ENCODE results near the gene CRCP.

CRCP gene

GRCh38 chr7:66186991-66187390 lies 72.3 kb downstream of the CRCP start:
- Histone ChIP-seq H3K27ac (no peak overlapping the region), H3K9ac (ENCODE audit: insufficient read length) (no peak overlapping the region), H3K4me3 (no peak overlapping the region), H3K36me3 (ENCODE audit: insufficient read depth, low read length) (no peaks in the 10 kb centered on the region), H3K9me3 (ENCODE audit: low read depth, low read length) (peaks cover 2% of the 10 kb centered on the region; the same call in 1 of the 2 replicates)
- DNase-seq (ENCODE audit: low read depth, low spot score): no peak
- TF ChIP-seq EZH2 (IDR thresholded peaks at IDR 0.05): no peak
- TF ChIP-seq POLR2AphosphoS5 (IDR thresholded peaks at IDR 0.05; ENCODE audit: borderline replicate concordance, low read depth, low read length): no peak
- TF ChIP-seq FOXP2 (optimal IDR thresholded peaks at IDR 0.05; ENCODE audit: control extremely low read depth, extremely low read length, insufficient read depth): no peak

- no peak for DNase-seq (ENCODE audit: low read depth, low spot score)
- Histone ChIP-seq H3K36me3 (ENCODE audit: insufficient read depth, low read length) (no peaks in the 10 kb centered on the region), H3K4me3 (no peak overlapping the region), H3K9me3 (ENCODE audit: low read depth, low read length) (peaks cover 2% of the 10 kb centered on the region; the same call in 1 of the 2 replicates), H3K9ac (ENCODE audit: insufficient read length) (no peak overlapping the region), H3K27ac (no peak overlapping the region)
- TF ChIP-seq POLR2AphosphoS5 (IDR thresholded peaks at IDR 0.05; ENCODE audit: borderline replicate concordance, low read depth, low read length) (no peak), EZH2 (IDR thresholded peaks at IDR 0.05) (no peak), FOXP2 (optimal IDR thresholded peaks at IDR 0.05; ENCODE audit: control extremely low read depth, extremely low read length, insufficient read depth) (no peak)
These were observed 73.3 kb downstream of the CRCP start for GRCh38 chr7:66187905-66188304.

- Histone ChIP-seq H3K36me3 (ENCODE audit: insufficient read depth, low read length) (no peaks in the 10 kb centered on the region), H3K4me3 (no peak overlapping the region), H3K27ac (no peak overlapping the region), H3K9me3 (ENCODE audit: low read depth, low read length) (peaks cover 2% of the 10 kb centered on the region; the same call in 1 of the 2 replicates), H3K9ac (ENCODE audit: insufficient read length) (no peak overlapping the region)
- TF ChIP-seq EZH2 (IDR thresholded peaks at IDR 0.05) (no peak), POLR2AphosphoS5 (IDR thresholded peaks at IDR 0.05; ENCODE audit: borderline replicate concordance, low read depth, low read length) (no peak), FOXP2 (optimal IDR thresholded peaks at IDR 0.05; ENCODE audit: control extremely low read depth, extremely low read length, insufficient read depth) (no peak)
- no peak for DNase-seq (ENCODE audit: low read depth, low spot score)
These were observed 74.0 kb downstream of the CRCP start for GRCh38 chr7:66188645-66189044.

GRCh38 chr7:66189695-66190503 lies 75.3 kb downstream of the CRCP start:
- H3K9ac ChIP-seq (ENCODE audit: insufficient read length): no peak overlapping the region
- no peak overlapping the region for H3K4me3 ChIP-seq
- peaks cover 2% of the 10 kb centered on the region; the same call in 1 of the 2 replicates for H3K9me3 ChIP-seq (ENCODE audit: low read depth, low read length)
- TF ChIP-seq EZH2 (IDR thresholded peaks at IDR 0.05) (no peak), FOXP2 (optimal IDR thresholded peaks at IDR 0.05; ENCODE audit: control extremely low read depth, extremely low read length, insufficient read depth) (no peak), POLR2AphosphoS5 (IDR thresholded peaks at IDR 0.05; ENCODE audit: borderline replicate concordance, low read depth, low read length) (no peak)
- H3K27ac ChIP-seq: no peak overlapping the region
- DNase-seq (ENCODE audit: low read depth, low spot score): no peak
- no peaks in the 10 kb centered on the region for H3K36me3 ChIP-seq (ENCODE audit: insufficient read depth, low read length)

DNA sequence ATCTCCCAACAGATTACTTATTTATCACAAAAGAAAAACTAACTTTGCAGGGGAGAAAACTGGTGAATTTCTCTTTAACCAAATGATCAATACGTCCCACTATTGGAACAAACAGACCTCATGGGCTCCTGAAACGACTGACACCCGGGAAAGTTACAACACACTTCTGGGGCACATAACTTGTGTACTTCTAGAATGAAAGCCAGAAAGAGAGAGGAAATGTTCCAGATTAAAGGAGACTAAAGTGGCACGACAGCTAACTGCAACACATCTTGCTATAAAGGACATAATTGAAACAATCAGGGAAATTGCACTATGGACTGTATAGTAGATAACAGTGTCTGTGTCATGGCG lies 75.8 kb downstream of the CRCP start:
- H3K9me3 ChIP-seq (ENCODE audit: low read depth, low read length): peaks cover 2% of the 10 kb centered on the region; the same call in 1 of the 2 replicates
- TF ChIP-seq FOXP2 (optimal IDR thresholded peaks at IDR 0.05; ENCODE audit: control extremely low read depth, extremely low read length, insufficient read depth) (no peak), POLR2AphosphoS5 (IDR thresholded peaks at IDR 0.05; ENCODE audit: borderline replicate concordance, low read depth, low read length) (no peak), EZH2 (IDR thresholded peaks at IDR 0.05) (no peak)
- H3K4me3 ChIP-seq: no peak overlapping the region
- no peak overlapping the region for H3K9ac ChIP-seq (ENCODE audit: insufficient read length)
- no peak overlapping the region for H3K27ac ChIP-seq
- no peaks in the 10 kb centered on the region for H3K36me3 ChIP-seq (ENCODE audit: insufficient read depth, low read length)
- no peak for DNase-seq (ENCODE audit: low read depth, low spot score)

DNA sequence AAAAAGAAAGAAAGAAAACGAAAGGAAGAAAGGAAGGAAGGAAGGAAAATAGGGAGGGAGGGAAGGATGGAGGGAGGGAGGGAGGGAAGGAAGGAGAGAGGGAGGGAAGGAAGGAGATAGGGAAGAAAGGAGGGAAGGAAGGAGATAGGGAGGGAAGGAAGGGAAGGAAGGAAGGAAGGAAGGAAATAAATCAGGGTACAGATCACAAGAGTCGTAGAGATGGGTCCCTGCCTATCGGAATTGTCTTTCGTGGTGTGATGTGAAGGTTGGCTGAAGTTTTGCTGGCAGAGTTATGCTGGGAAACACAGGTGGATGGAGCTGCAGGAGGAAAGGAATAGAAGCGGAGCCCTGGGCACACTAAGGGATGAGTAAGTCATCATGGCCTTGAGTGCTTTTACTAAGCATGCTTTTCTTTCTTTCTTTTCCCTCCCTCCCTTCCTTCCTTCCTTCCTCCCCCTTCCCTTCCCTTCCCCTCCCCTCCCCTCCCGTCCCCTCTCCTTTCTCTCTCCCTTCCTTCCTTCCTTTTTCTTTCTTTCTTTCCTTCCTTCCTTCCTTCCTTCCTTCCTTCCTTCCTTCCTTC lies 78.6 kb downstream of the CRCP start:
- Histone ChIP-seq H3K27ac (no peak overlapping the region), H3K4me3 (no peak overlapping the region), H3K9me3 (ENCODE audit: low read depth, low read length) (no peaks in the 10 kb centered on the region), H3K36me3 (ENCODE audit: insufficient read depth, low read length) (no peaks in the 10 kb centered on the region), H3K9ac (ENCODE audit: insufficient read length) (no peak overlapping the region)
- DNase-seq (ENCODE audit: low read depth, low spot score): peak; percentile 26
- TF ChIP-seq FOXP2 (optimal IDR thresholded peaks at IDR 0.05; ENCODE audit: control extremely low read depth, extremely low read length, insufficient read depth): no peak
- no peak for TF ChIP-seq EZH2 (IDR thresholded peaks at IDR 0.05)
- no peak for TF ChIP-seq POLR2AphosphoS5 (IDR thresholded peaks at IDR 0.05; ENCODE audit: borderline replicate concordance, low read depth, low read length)

GRCh38 chr7:66198469-66198868 lies 83.8 kb downstream of the CRCP start:
- Histone ChIP-seq H3K36me3 (ENCODE audit: insufficient read depth, low read length) (no peaks in the 10 kb centered on the region), H3K9me3 (ENCODE audit: low read depth, low read length) (no peaks in the 10 kb centered on the region), H3K4me3 (no peak overlapping the region), H3K9ac (ENCODE audit: insufficient read length) (no peak overlapping the region), H3K27ac (no peak overlapping the region)
- TF ChIP-seq FOXP2 (optimal IDR thresholded peaks at IDR 0.05; ENCODE audit: control extremely low read depth, extremely low read length, insufficient read depth) (no peak), POLR2AphosphoS5 (IDR thresholded peaks at IDR 0.05; ENCODE audit: borderline replicate concordance, low read depth, low read length) (no peak), EZH2 (IDR thresholded peaks at IDR 0.05) (no peak)
- DNase-seq (ENCODE audit: low read depth, low spot score): no peak

- DNase-seq (ENCODE audit: low read depth, low spot score): no peak
- TF ChIP-seq POLR2AphosphoS5 (IDR thresholded peaks at IDR 0.05; ENCODE audit: borderline replicate concordance, low read depth, low read length): no peak
- TF ChIP-seq FOXP2 (optimal IDR thresholded peaks at IDR 0.05; ENCODE audit: control extremely low read depth, extremely low read length, insufficient read depth): no peak
- no peak overlapping the region for H3K9ac ChIP-seq (ENCODE audit: insufficient read length)
- H3K27ac ChIP-seq: no peak overlapping the region
- H3K4me3 ChIP-seq: no peak overlapping the region
- no peaks in the 10 kb centered on the region for H3K9me3 ChIP-seq (ENCODE audit: low read depth, low read length)
- H3K36me3 ChIP-seq (ENCODE audit: insufficient read depth, low read length): no peaks in the 10 kb centered on the region
These were observed 84.3 kb downstream of the CRCP start for GRCh38 chr7:66198956-66199355.
